Peyer's patch (tissue), 4 donors: ENCODE measurements around the gene DEFB114. TPM values are rescaled to one million over a fixed set of nuclear protein-coding genes. Genes with fewer than 3 reads are reported as not detected.

ENCODE experiments used
- DNase-seq, 3 donors: peaks; one replicate each; pipeline ENCODE4 v3.0.0-alpha.2; 2017 to 2019
- H3K27ac ChIP-seq, 4 donors: fragments of 200-600 bp; sonication (generic); one replicate each; pipeline ENCODE4 v1.5.1; 2016 to 2019
- H3K27me3 ChIP-seq, 2 donors: fragments of 200-600 bp; sonication (generic); one replicate each; pipeline ENCODE4 v1.5.1; 2019
- H3K36me3 ChIP-seq, 3 donors: fragments of 200-600 bp; sonication (generic); one replicate each; pipeline ENCODE4 v1.5.1; 2016 to 2019
- H3K4me1 ChIP-seq, 4 donors: fragments of 200-600 bp; sonication (generic); one replicate each; pipeline ENCODE4 v1.5.1; 2016 to 2019
- H3K4me3 ChIP-seq, 4 donors: fragments of 200-600 bp; sonication (generic); 1 replicate in 3 of 4; 2 replicates in 1 of 4; pipeline ENCODE4 v1.5.1; 2016 to 2019; ENCODE audit warnings: mild to moderate bottlenecking in 1 of 4
- H3K9me3 ChIP-seq, 4 donors: fragments of 200-600 bp; sonication (generic); one replicate each; pipeline ENCODE4 v1.5.1; 2016 to 2019; ENCODE audit warnings: mild to moderate bottlenecking in 1 of 4
- CTCF ChIP-seq, 6 experiments: fragments of 450-650 bp in 4 of 6; fragments of 200-600 bp in 2 of 6; sonication (generic) in 1 of 6; IDR thresholded peaks; one replicate each; pipeline ENCODE4 v1.5.1; 2017 to 2019; ENCODE audit warnings: antibody characterized with exemption in 6 of 6, mild to moderate bottlenecking in 3 of 6, moderate library complexity in 1 of 6
- POLR2A ChIP-seq, 2 donors: fragments of 450-650 bp; IDR thresholded peaks; one replicate each; pipeline ENCODE4 v1.5.1; 2017; ENCODE audit warnings: antibody characterized with exemption in 2 of 2, mild to moderate bottlenecking in 2 of 2, moderate library complexity in 2 of 2
- total RNA-seq, 4 donors: library from RNA; depleted of rRNA; stranded (reverse); fragments of >200 nt; gene quantifications; one replicate each; pipeline ENCODE4 v1.1.0, GENCODE V29; 2016

DEFB114 gene
- total RNA-seq, 4 donors from 2014 or later, result not detected

- H3K36me3 ChIP-seq, result no peaks in the 10 kb centered on the region
- H3K4me1 ChIP-seq, result no peaks in the 10 kb centered on the region
- H3K9me3 ChIP-seq, result no peaks in the 10 kb centered on the region
- DNase-seq, result no peak
- TF ChIP-seq CTCF (IDR thresholded peaks at IDR 0.05) (no peak), POLR2A (IDR thresholded peaks at IDR 0.05) (no peak)
- H3K27me3 ChIP-seq, result no peaks in the 10 kb centered on the region
- no peak overlapping the region for H3K4me3 ChIP-seq
- no peak overlapping the region for H3K27ac ChIP-seq
Observed at GRCh38 chr6:49937017-49937416, 26.9 kb downstream of the DEFB114 start.

GRCh38 chr6:49935387-49935786 lies 28.6 kb downstream of the DEFB114 start:
- DNase-seq, result no peak
- Histone ChIP-seq H3K27me3 (no peaks in the 10 kb centered on the region), H3K27ac (no peak overlapping the region), H3K4me1 (no peaks in the 10 kb centered on the region), H3K4me3 (no peak overlapping the region), H3K36me3 (no peaks in the 10 kb centered on the region), H3K9me3 (no peaks in the 10 kb centered on the region)
- TF ChIP-seq POLR2A (IDR thresholded peaks at IDR 0.05) (no peak), CTCF (IDR thresholded peaks at IDR 0.05) (no peak)

- Histone ChIP-seq H3K9me3 (no peaks in the 10 kb centered on the region), H3K4me1 (no peaks in the 10 kb centered on the region), H3K27me3 (no peaks in the 10 kb centered on the region), H3K36me3 (no peaks in the 10 kb centered on the region), H3K27ac (no peak overlapping the region), H3K4me3 (no peak overlapping the region)
- DNase-seq, result no peak
- TF ChIP-seq CTCF (IDR thresholded peaks at IDR 0.05) (no peak), POLR2A (IDR thresholded peaks at IDR 0.05) (no peak)
Observed at GRCh38 chr6:49934770-49935169, 29.2 kb downstream of the DEFB114 start.

GRCh38 chr6:49933526-49933925 lies 30.4 kb downstream of the DEFB114 start:
- Histone ChIP-seq H3K27me3 (no peaks in the 10 kb centered on the region), H3K9me3 (no peaks in the 10 kb centered on the region)

GRCh38 chr6:49929340-49929739 lies 34.6 kb downstream of the DEFB114 start:
- no peak for TF ChIP-seq CTCF (IDR thresholded peaks at IDR 0.05)
- TF ChIP-seq POLR2A (IDR thresholded peaks at IDR 0.05), result no peak
- H3K36me3 ChIP-seq, result no peaks in the 10 kb centered on the region
- no peaks in the 10 kb centered on the region for H3K9me3 ChIP-seq
- no peak for DNase-seq
- H3K4me3 ChIP-seq, result no peak overlapping the region
- no peak overlapping the region for H3K27ac ChIP-seq
- no peaks in the 10 kb centered on the region for H3K4me1 ChIP-seq
- no peaks in the 10 kb centered on the region for H3K27me3 ChIP-seq

More at GRCh38 chr6:49933526-49933925, 30.4 kb downstream of the DEFB114 start:
- DNase-seq, result no peak
- H3K36me3 ChIP-seq, result no peaks in the 10 kb centered on the region
- no peaks in the 10 kb centered on the region for H3K4me1 ChIP-seq
- H3K27ac ChIP-seq, result no peak overlapping the region
- TF ChIP-seq POLR2A (IDR thresholded peaks at IDR 0.05) (no peak), CTCF (IDR thresholded peaks at IDR 0.05) (no peak)
- H3K4me3 ChIP-seq, result no peak overlapping the region

GRCh38 chr6:49923826-49924225 lies 40.1 kb downstream of the DEFB114 start:
- Histone ChIP-seq H3K9me3 (no peaks in the 10 kb centered on the region), H3K27ac (no peak overlapping the region)
- TF ChIP-seq CTCF (IDR thresholded peaks at IDR 0.05) (no peak), POLR2A (IDR thresholded peaks at IDR 0.05) (no peak)

More at GRCh38 chr6:49923826-49924225, 40.1 kb downstream of the DEFB114 start:
- Histone ChIP-seq H3K4me1 (no peaks in the 10 kb centered on the region), H3K4me3 (no peak overlapping the region), H3K36me3 (no peaks in the 10 kb centered on the region), H3K27me3 (no peaks in the 10 kb centered on the region)
- DNase-seq, result no peak
